ENCODE results near the gene PARVB. TPM values are rescaled to one million over a fixed set of nuclear protein-coding genes. Genes with fewer than 3 reads are reported as not detected.

PARVB gene
- total and polyA plus RNA-seq, 8 donors, result 3.8 to 27.3 (median 10.4) TPM

GRCh38 chr22:44191036-44191454, 166.9 kb downstream of the PARVB start:
- no peak for TF ChIP-seq CTCF (IDR thresholded peaks at IDR 0.05)
- peak in 1 of 6 donors; percentile 35 for DNase-seq

GRCh38 chr22:44192098-44192815, 168.2 kb downstream of the PARVB start:
- ATAC-seq, result no peak
- Histone ChIP-seq H3K9me3 (no peaks in the 10 kb centered on the region), H3K27me3 (no peaks in the 10 kb centered on the region), H3K4me1 (no peaks in the 10 kb centered on the region), H3K4me3 (no peak overlapping the region), H3K27ac (no peak overlapping the region), H3K36me3 (no peaks in the 10 kb centered on the region)
- intact Hi-C loops (cut with DNase I), result no loop called here
- FAIRE-seq, result no peak
- WGBS, 2 donors, result 71 to 85% methylated on average over 8 of the region's 8 CpGs
- TF ChIP-seq CTCF (IDR thresholded peaks at IDR 0.05), result no peak
- DNase-seq, result peak in 1 of 6 donors; percentile 23

More at GRCh38 chr22:44191036-44191454, 166.9 kb downstream of the PARVB start:
- 63 to 65% methylated on average over 8 to 9 of the region's 9 CpGs for WGBS, 2 donors
- Histone ChIP-seq H3K27ac (no peak overlapping the region), H3K4me1 (no peaks in the 10 kb centered on the region), H3K9me3 (no peaks in the 10 kb centered on the region), H3K4me3 (no peak overlapping the region), H3K27me3 (no peaks in the 10 kb centered on the region), H3K36me3 (no peaks in the 10 kb centered on the region)
- ATAC-seq (no peak), FAIRE-seq (no peak)
- intact Hi-C loops (cut with DNase I), result no loop called here

- peak in 1 of 6 donors; percentile 49 for DNase-seq
- Histone ChIP-seq H3K27me3 (no peaks in the 10 kb centered on the region), H3K9me3 (no peaks in the 10 kb centered on the region), H3K4me3 (no peak overlapping the region), H3K4me1 (no peaks in the 10 kb centered on the region), H3K27ac (no peak overlapping the region), H3K36me3 (no peaks in the 10 kb centered on the region)
- intact Hi-C loops (cut with DNase I), result no loop called here
- 56 to 60% methylated on average over 11 of the region's 11 CpGs for WGBS, 2 donors
- no peak for TF ChIP-seq CTCF (IDR thresholded peaks at IDR 0.05)
- ATAC-seq, result no peak
- FAIRE-seq, result no peak
These were observed 168.9 kb downstream of the PARVB start for GRCh38 chr22:44192816-44193534.

- TF ChIP-seq CTCF (IDR thresholded peaks at IDR 0.05), result no peak
- intact Hi-C loops (cut with DNase I), result no loop called here
- H3K27ac ChIP-seq, result no peak overlapping the region
- WGBS, 2 donors, result 28 to 29% methylated on average over 4 of the region's 4 CpGs
- no peaks in the 10 kb centered on the region for H3K27me3 ChIP-seq
- no peak overlapping the region for H3K4me3 ChIP-seq
- no peak for DNase-seq
- ATAC-seq, result no peak
- H3K36me3 ChIP-seq, result no peaks in the 10 kb centered on the region
- H3K4me1 ChIP-seq, result no peaks in the 10 kb centered on the region
- no peaks in the 10 kb centered on the region for H3K9me3 ChIP-seq
- FAIRE-seq, result no peak
These were observed 169.4 kb downstream of the PARVB start for GRCh38 chr22:44193535-44193891.

- no peak for ATAC-seq
- no peak for DNase-seq
- no peak overlapping the region for H3K27ac ChIP-seq
- H3K9me3 ChIP-seq, result no peaks in the 10 kb centered on the region
- WGBS, 2 donors, result 74 to 76% methylated on average over 2 of the region's 2 CpGs
- no peaks in the 10 kb centered on the region for H3K36me3 ChIP-seq
- H3K4me1 ChIP-seq, result no peaks in the 10 kb centered on the region
- no peak for FAIRE-seq
- H3K4me3 ChIP-seq, result no peak overlapping the region
- no peak for TF ChIP-seq CTCF (IDR thresholded peaks at IDR 0.05)
- intact Hi-C loops (cut with DNase I), result no loop called here
- no peaks in the 10 kb centered on the region for H3K27me3 ChIP-seq
These were observed 170.5 kb downstream of the PARVB start for GRCh38 chr22:44194569-44194968.
